OCI-LY1 (cell line): ENCODE data around the gene COPZ1.
"Not testable (repeated sequence)": the region's sequence is repeated elsewhere in the genome, so short reads cannot be mapped to it uniquely, and the experiment has no call there.

Source experiments
- EZH2 ChIP-seq: fragments of 200-600 bp; sonication (generic), shearing (Covaris generic); IDR thresholded peaks from 2 replicates; pipeline ENCODE4 v1.8.0; 2017; ENCODE audit warnings: borderline replicate concordance, mixed run types, mild to moderate bottlenecking, antibody characterized with exemption, low read length, moderate library complexity, mixed read lengths
- TF ChIP-seq, protein P1 (sequence below): fragments of 200-600 bp; sonication (generic), shearing (Covaris generic); IDR thresholded peaks from 2 replicates; pipeline ENCODE4 v1.5.1; 2017; ENCODE audit warnings: mild to moderate bottlenecking, antibody characterized with exemption, low read length, moderate library complexity, mixed read lengths

- TF ChIP-seq, protein P1, sequence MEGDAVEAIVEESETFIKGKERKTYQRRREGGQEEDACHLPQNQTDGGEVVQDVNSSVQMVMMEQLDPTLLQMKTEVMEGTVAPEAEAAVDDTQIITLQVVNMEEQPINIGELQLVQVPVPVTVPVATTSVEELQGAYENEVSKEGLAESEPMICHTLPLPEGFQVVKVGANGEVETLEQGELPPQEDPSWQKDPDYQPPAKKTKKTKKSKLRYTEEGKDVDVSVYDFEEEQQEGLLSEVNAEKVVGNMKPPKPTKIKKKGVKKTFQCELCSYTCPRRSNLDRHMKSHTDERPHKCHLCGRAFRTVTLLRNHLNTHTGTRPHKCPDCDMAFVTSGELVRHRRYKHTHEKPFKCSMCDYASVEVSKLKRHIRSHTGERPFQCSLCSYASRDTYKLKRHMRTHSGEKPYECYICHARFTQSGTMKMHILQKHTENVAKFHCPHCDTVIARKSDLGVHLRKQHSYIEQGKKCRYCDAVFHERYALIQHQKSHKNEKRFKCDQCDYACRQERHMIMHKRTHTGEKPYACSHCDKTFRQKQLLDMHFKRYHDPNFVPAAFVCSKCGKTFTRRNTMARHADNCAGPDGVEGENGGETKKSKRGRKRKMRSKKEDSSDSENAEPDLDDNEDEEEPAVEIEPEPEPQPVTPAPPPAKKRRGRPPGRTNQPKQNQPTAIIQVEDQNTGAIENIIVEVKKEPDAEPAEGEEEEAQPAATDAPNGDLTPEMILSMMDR = not testable (repeated sequence)
- TF ChIP-seq EZH2 = not testable (repeated sequence)
Measured at GRCh38 chr12:54312309-54312708, 12.6 kb upstream of the COPZ1 start.
